NCI-H774 (cell line): ENCODE measurements around the gene CDCA7L.
"Not testable (repeated sequence)": the region's sequence is repeated elsewhere in the genome, so short reads cannot be mapped to it uniquely, and the experiment has no call there.

Source experiments
- DNase-seq: peaks from one replicate; lab custom pipeline; 2025; lab: John Stamatoyannopoulos, UW

CDCA7L gene

DNA sequence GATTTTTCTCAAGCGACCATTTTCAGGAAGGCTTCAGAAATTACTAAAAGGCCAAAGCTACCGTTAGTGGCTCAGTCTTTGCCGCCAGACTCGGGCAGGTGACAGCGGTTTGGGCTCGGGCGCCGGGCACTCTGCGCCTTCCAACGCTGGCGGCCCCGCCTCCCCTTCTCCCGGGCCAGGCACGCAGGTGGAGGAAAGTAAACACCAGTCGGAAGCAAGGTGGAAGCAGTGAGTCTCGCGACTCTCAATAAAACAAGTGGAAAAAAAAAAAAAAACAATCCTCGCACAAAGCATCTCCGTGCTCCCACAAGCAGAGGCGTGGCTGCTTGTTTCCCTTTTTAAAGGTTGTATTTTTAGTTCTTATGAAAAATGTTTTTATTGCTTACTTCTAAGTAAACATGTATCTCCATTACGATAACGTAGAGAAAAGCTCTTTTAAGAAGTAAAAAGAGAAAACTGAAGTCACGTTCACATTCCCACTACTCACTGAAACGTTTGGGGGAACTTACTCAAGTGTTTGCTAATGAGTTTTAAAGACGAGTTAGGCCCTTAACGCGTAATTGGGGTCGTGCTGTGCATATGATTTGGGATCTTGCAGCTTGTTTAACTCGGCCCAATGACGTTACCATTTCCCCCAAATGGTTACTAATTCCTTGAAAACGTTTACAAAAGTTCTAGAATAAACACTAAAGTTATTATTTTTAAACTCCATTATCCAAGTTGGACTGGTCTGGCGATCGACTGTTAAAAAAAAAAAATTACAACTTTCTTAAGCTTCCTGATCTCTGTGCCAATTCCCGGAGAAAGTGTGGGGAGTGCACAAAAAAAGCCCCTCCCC lies 864 bp downstream of the CDCA7L start:
- peak; percentile 75 for DNase-seq

GRCh38 chr7:21943436-21943835 lies 2.3 kb downstream of the CDCA7L start:
- no peak for DNase-seq

DNA sequence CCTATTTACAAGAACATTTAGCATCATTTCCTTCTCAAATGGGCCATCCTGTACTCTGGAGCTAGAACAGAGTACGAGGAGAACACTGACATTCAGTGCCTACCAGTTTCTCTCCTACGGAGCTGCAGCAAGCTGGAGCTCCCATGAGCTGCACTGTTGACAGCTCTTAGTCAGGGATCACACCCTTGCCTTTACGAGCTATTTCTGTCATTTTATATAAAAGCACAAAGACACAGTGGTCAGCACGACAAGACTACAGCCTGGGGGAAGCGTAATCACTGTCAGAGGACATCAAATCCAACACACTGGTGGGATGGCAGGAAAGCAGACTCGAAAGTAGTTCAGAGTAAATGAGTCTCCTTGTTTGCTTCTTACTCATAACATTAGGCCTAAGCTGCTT lies 2.7 kb downstream of the CDCA7L start:
- DNase-seq: no peak

GRCh38 chr7:21941611-21942141 lies 4.0 kb downstream of the CDCA7L start:
- no peak for DNase-seq

- DNase-seq: no peak
Observed at GRCh38 chr7:21939858-21940372, 5.8 kb downstream of the CDCA7L start.

DNA sequence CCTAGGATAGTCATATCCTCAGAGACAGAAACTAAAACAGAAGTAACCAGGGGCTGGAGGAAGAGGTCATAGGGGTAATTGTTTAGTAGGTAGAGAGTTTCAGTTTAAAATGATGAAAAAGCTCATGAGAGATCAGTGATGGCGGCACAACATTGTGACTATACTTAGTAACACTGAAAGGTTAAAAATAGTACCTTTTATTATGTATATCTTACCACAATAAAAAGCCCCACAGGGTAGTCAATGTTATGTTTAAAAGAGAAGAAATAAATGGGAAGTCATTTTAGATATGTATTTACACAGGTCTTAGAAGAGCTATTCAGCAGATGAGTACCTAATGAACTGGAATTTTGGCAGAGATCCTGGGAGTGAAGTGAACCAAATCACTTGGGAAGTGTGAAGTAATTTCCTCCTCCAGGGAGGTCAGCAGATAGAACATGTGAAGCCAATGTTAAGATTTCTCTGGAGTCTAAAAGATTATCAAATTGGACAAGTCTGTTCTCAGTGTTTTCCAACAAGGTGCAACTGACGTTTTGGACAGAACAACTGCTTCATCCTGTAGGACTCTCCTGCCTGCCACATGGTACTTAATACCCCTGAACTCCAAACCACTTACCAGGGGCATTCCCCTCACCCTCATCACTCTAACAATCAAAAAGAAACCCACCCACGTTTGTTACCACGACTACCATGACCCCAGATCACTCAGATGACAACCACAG lies 6.4 kb downstream of the CDCA7L start:
- peak; percentile 56 for DNase-seq

DNA sequence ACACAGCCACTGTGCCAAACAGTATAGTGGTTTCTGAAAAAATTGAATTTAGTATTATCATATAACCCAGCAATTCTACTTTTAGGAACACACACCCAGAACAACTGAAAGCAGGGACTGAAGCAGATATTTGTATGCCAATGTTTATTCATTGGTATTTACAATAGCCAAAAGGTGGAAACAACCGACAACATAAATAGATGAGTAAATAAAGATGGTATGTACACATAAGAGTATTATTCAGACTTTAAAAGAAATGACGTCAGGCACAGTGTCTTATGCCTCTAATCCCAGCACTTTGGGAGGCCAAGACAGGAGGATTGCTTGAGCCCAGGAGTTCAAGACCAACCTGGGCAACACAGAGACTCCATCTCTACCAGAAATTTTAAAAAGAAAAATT lies 7.2 kb downstream of the CDCA7L start:
- no peak for DNase-seq

DNA sequence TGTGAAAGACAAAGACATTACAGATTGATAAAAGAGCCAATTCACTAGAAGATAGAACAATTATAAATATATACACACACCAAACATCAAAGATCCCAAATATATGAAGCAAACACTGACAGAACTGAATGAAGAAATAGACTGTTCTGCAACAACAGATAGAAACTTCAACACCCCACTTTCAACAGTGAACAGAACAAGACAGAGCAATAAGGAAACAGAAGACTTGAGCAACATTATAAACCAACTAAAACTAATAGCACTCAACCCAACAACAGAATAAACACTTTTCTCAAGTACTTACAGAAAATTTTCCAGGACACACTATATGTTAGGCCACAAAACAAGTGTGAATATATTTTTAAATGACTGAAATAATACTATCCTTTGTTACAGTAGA lies 10.9 kb downstream of the CDCA7L start:
- DNase-seq: no peak

- not testable (repeated sequence) for DNase-seq
Observed at GRCh38 chr7:21933293-21933692, 12.4 kb downstream of the CDCA7L start.

DNA sequence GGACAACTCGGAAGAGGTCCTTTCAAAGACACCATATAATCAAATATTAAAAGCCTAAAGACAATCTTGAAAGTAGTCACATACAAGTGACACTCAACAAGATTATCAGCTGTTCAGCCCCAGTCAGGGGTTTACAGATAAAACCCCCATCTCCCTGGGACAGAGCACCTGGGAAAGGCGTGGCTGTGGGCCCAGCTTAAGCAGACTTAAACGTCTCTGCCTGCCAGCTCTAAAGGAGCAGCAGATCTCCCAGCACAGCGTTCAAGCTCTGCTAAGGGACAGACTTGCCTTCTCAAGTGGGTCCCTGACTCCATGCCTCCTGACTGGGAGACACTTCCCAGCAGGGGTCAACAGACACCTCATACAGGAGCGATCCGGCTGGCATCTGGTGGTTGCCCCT lies 18.0 kb downstream of the CDCA7L start:
- DNase-seq: no peak

DNA sequence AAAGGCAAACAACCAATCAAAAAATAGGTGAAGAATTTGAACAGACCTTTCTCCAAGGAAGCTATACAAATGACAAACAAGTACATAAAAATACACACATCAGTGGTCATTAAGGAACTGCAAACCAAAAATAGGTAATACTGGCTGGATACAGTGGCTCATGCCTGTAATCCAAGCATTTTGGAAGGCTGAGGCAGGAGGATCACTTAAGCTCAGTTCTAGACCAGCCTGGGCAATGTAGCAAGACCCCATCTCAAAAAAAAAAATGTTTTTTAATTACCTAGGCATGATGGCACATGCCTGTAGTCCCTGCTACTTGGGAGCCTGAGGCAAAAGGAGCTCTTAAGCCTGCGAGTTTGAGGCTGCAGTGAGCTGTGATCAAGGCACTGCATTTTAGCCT lies 19.3 kb downstream of the CDCA7L start:
- no peak for DNase-seq

- DNase-seq: peak; percentile 67
Observed at GRCh38 chr7:21923658-21924057, 22.0 kb downstream of the CDCA7L start.

- no peak for DNase-seq
Observed at GRCh38 chr7:21922605-21923004, 23.1 kb downstream of the CDCA7L start.

DNA sequence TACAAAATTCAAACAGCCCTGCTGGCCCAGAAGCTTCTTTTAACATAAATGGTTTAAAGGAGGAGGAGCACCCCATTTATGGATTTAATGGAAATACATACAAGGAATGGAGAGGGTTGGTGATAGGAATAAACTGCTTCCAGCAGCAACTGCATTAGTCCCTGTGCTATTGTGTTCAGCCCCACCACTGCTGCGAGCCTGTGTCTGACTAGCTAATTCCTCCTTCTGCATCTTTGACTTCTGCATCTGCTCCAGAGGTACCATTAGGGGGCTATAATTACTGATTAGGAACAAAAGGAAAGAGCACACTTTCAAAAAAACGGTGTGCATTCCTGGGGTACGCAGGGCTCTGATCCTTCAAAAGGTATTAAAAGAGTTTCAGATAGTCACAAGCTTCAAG lies 24.8 kb downstream of the CDCA7L start:
- no peak for DNase-seq

DNA sequence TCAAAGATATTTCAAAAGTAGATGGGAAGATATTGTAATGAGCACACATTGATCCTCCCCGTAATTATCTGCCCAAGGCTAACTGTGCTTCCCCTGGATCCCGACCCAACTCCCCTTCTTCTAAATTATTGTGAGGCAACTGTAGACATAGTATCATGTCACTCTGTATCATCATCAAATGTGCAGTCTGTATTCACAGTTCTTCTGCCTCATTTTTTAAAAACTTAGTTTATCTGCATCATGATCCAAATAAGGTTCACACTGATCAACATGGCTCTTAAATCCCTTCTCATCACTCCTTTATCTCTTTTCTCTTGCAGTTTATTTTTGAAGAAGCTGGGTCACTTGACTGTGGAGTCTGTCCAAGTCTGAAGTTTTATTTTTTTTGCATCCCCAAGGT lies 27.5 kb downstream of the CDCA7L start:
- DNase-seq: no peak

- DNase-seq: no peak
Observed at GRCh38 chr7:21916629-21917028, 29.1 kb downstream of the CDCA7L start.

- no peak for DNase-seq
Observed at GRCh38 chr7:21916176-21916575, 29.5 kb downstream of the CDCA7L start.

DNA sequence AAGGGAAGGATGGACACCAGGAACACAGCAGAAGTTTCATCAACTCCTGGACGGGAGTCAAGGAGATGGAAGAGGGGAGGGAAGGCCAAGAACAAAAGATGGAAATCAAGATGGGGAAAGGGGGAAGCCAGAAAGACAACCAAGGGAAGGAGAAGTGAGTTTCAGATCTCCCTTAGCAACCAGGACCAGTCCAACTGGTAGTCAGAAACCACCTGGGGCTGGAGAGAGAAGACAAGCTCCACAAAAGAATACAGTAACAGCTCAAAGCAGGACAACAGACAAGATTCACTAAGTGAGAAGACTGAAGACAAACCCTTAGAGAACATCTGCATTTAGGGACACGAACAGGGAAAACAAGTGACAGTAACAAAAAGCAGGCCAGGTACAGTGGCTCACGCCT lies 30.6 kb downstream of the CDCA7L start:
- no peak for DNase-seq

DNA sequence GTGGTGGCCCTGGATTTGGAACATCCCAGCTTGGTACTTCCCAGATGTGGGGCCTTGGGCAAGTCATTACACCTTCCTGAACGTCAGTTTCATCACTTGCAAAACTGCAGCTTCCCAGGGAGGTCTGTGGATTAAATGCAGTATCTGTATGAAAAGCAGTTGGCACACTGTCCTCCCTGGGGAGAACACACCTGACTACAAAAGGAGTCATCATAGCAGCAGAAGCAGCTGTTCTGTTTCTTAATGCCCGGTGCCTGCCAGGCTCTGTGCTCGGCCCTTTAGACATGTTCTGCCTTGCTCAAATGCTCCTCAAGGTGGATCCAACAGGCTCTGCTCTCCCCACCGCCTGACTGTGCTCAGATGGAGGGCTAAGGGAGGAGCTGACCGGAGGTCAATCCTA lies 31.0 kb downstream of the CDCA7L start:
- DNase-seq: no peak

DNA sequence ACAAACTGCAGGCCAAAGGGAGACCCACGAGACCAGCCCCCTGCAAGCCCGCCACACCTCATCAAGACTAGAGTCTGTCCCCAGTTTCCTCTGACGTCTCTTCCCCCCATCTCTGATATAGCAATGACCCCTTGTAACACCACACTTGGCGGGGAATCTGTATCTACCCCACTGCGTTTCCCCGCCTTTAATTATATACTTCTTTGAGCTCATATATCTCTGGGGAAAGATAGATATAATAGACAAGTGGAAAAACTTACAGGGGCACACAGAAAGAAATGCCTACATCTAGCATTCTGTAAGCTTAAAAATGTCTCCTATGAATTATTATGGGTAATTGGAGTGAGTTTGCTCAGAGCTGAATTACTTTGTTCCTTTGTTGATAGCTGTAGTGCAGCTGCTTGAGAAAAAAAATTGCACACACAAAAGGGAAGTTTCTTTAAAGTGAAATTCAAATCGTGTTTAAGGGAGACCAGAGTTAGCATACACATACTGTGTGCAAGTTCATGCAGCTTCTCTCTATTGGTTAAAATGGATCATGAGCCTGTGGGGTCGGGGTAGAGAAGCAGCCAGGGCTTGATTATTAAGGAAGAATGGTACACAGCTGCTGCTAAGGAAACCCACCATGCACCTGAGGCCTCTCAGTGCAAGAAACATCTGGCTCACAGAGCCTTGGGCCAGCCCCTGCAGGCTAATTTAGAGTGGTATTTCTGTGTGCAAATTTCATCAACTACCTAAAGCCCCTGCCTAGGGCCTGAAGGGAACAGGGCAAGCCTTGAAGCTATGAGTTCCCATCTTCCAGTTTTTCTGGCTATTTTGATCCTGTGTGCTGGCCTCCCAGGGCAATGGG lies 32.5 kb downstream of the CDCA7L start:
- DNase-seq: no peak

DNA sequence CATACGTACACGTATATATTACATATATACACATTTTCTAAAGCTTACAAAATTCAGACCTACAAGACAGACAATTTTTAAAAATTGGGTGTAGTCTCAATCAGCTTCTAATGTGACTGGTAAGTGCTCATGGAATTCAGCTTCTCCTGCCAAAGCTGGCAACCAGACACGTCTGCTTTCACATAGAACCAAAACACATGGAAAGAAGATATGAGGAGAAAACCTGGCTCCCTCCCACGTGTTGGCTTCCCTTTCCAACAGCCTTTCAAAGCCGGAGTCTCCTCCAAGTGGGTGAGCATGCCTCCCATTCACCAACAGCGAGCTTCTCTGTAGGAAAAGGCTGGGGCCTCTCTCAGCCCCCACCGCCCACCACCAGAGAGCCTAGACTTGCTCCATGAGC lies 33.4 kb downstream of the CDCA7L start:
- no peak for DNase-seq

DNA sequence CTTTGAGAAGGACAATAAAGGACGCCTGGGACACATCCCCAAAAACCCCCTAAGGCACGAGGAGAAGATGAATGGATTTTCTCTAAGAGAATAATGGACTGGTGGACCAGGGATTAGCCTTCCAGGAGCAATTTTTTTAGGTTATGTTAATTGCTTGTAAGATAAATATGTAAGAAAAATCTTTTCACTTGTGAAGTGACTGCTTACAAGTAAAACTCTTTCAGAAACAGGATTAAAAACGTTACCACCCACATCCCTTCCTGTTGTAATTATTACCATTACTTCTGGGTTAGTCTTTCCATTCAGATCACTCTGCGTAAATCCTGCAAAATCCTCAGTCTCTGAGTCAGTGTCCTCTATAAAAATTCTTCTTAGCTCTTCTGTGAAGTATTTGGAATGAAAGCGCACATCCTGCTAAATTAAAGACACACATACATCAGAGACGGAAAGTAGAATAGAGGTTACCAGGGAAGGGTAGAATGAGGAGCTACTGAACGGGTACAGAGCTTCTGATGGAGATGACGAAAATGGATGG lies 34.3 kb downstream of the CDCA7L start:
- no peak for DNase-seq
